Loucy (cell line): ENCODE measurements around the gene TRUB2.

ENCODE experiments used
- H2AFZ ChIP-seq: fragments of 200-600 bp; sonication (generic); 2 replicates; pipeline ENCODE4 v1.6.0; 2016; ENCODE audit warnings: antibody characterized with exemption, mild to moderate bottlenecking, low read length, moderate library complexity
- H3F3A ChIP-seq: fragments of 200-600 bp; 2 replicates; pipeline ENCODE4 v1.6.0; 2016; ENCODE audit warnings: antibody characterized with exemption, low read depth, mild to moderate bottlenecking
- H3K27me3 ChIP-seq: fragments of 200-600 bp; sonication (generic); 2 replicates; pipeline ENCODE4 v1.6.1; 2014; ENCODE audit warnings: low read length, mild to moderate bottlenecking; ENCODE audit not compliant: insufficient read depth, poor library complexity, severe bottlenecking
- H3K36me3 ChIP-seq: fragments of 200-600 bp; sonication (generic); 2 replicates; pipeline ENCODE4 v1.6.1; 2016; ENCODE audit warnings: low read length; ENCODE audit not compliant: insufficient read depth
- H3K4me1 ChIP-seq: fragments of 200-600 bp; sonication (generic); 2 replicates; pipeline ENCODE4 v1.5.1; 2014; ENCODE audit warnings: low read length, mild to moderate bottlenecking; ENCODE audit not compliant: insufficient read depth, poor library complexity, severe bottlenecking
- H3K4me2 ChIP-seq: fragments of 200-600 bp; sonication (generic); 2 replicates; pipeline ENCODE4 v1.6.0; 2014; ENCODE audit warnings: antibody characterized with exemption, low read length, low read depth, mild to moderate bottlenecking; ENCODE audit not compliant: poor library complexity, severe bottlenecking
- H3K4me3 ChIP-seq: fragments of 200-600 bp; sonication (generic); 2 replicates; pipeline ENCODE4 v1.5.1; 2014; ENCODE audit warnings: low read length, mild to moderate bottlenecking, mixed read lengths; ENCODE audit not compliant: poor library complexity, severe bottlenecking
- H3K79me2 ChIP-seq: fragments of 200-600 bp; sonication (generic); 2 replicates; pipeline ENCODE4 v1.6.1; 2014; ENCODE audit warnings: low read length; ENCODE audit not compliant: insufficient read depth
- H3K9ac ChIP-seq: fragments of 200-600 bp; sonication (generic); 2 replicates; pipeline ENCODE4 v1.6.0; 2014; ENCODE audit warnings: mild to moderate bottlenecking, low read depth, low read length, moderate library complexity; ENCODE audit not compliant: poor library complexity, severe bottlenecking
- H3K9me2 ChIP-seq: fragments of 200-600 bp; sonication (generic); replicated peaks from 2 replicates; pipeline ENCODE4 v1.6.1; 2016; ENCODE audit warnings: low read depth, low read length, mixed read lengths
- H3K9me3 ChIP-seq: fragments of 200-600 bp; sonication (generic); 2 replicates; pipeline ENCODE4 v1.6.1; 2014; ENCODE audit warnings: mild to moderate bottlenecking, antibody characterized with exemption, low read length, low read depth; ENCODE audit not compliant: insufficient read depth
- H4K20me1 ChIP-seq: fragments of 200-600 bp; sonication (generic); 2 replicates; pipeline ENCODE4 v1.6.0; 2014; ENCODE audit warnings: antibody characterized with exemption, low read length, mild to moderate bottlenecking; ENCODE audit not compliant: insufficient read depth, poor library complexity, severe bottlenecking
- CTCF ChIP-seq: fragments of 200-600 bp; sonication (generic); conservative IDR thresholded peaks from 2 replicates; pipeline ENCODE4 v1.5.1; 2014; ENCODE audit warnings: mild to moderate bottlenecking, antibody characterized with exemption, low read length
- EZH2phosphoT487 ChIP-seq: fragments of 200-600 bp; IDR thresholded peaks from 2 replicates; pipeline ENCODE4 v1.6.1; 2018; ENCODE audit warnings: antibody characterized with exemption, mild to moderate bottlenecking, moderate library complexity, borderline replicate concordance

Gene TRUB2

GRCh38 chr9:128276008-128276573, 46.2 kb downstream of the TRUB2 start, which contains the start of gene SWI5:
Gene SWI5, plus strand, starts transcription at chr9:128276276.
- H3K4me2 ChIP-seq, result peak within 1 kb of the TSS; percentile 100
- H3K79me2 ChIP-seq, result peaks cover 26% of the 10 kb centered on the region
- H4K20me1 ChIP-seq, result peaks cover 14% of the 10 kb centered on the region
- H3F3A ChIP-seq, result no peaks in the 10 kb centered on the region
- TF ChIP-seq CTCF (no peak), EZH2phosphoT487 (no peak)
- no peaks in the 10 kb centered on the region for H3K9me2 ChIP-seq
- no peaks in the 10 kb centered on the region for H3K27me3 ChIP-seq
- peak within 1 kb of the TSS; percentile 92 for H3K9ac ChIP-seq
- H3K4me1 ChIP-seq, result peaks cover 33% of the 10 kb centered on the region
- no peaks in the 10 kb centered on the region for H3K9me3 ChIP-seq
- no peaks in the 10 kb centered on the region for H3K36me3 ChIP-seq
- peak within 1 kb of the TSS; percentile 84 for H3K4me3 ChIP-seq
- peak within 1 kb of the TSS; percentile 78 for H2AFZ ChIP-seq

- Histone ChIP-seq H3K79me2 (peaks cover 26% of the 10 kb centered on the region), H3F3A (no peaks in the 10 kb centered on the region), H3K36me3 (no peaks in the 10 kb centered on the region), H4K20me1 (peaks cover 14% of the 10 kb centered on the region), H3K9ac (peak within 1 kb of the TSS; percentile 92), H3K9me2 (no peaks in the 10 kb centered on the region), H3K9me3 (no peaks in the 10 kb centered on the region), H3K27me3 (no peaks in the 10 kb centered on the region), H3K4me1 (peaks cover 33% of the 10 kb centered on the region), H3K4me3 (peak within 1 kb of the TSS; percentile 84), H2AFZ (peak within 1 kb of the TSS; percentile 78), H3K4me2 (peak within 1 kb of the TSS; percentile 100)
- no peak for TF ChIP-seq CTCF
- no peak for TF ChIP-seq EZH2phosphoT487
Observed at GRCh38 chr9:128275198-128276007, 46.8 kb downstream of the TRUB2 start, which contains the start of gene GOLGA2. Gene GOLGA2, minus strand, starts transcription at chr9:128276007. Its CDS starts 31 bp downstream, at chr9:128275976.

- H3K9ac ChIP-seq, result peak overlapping the region; percentile 92
- peaks cover 26% of the 10 kb centered on the region for H3K79me2 ChIP-seq
- TF ChIP-seq EZH2phosphoT487 (no peak), CTCF (no peak)
- peaks cover 33% of the 10 kb centered on the region for H3K4me1 ChIP-seq
- H2AFZ ChIP-seq, result no peak overlapping the region
- peak overlapping the region; percentile 84 for H3K4me3 ChIP-seq
- H3F3A ChIP-seq, result no peaks in the 10 kb centered on the region
- H3K4me2 ChIP-seq, result peak overlapping the region; percentile 100
- no peaks in the 10 kb centered on the region for H3K36me3 ChIP-seq
- H3K27me3 ChIP-seq, result no peaks in the 10 kb centered on the region
- no peaks in the 10 kb centered on the region for H3K9me2 ChIP-seq
- H3K9me3 ChIP-seq, result no peaks in the 10 kb centered on the region
- peaks cover 14% of the 10 kb centered on the region for H4K20me1 ChIP-seq
Observed at GRCh38 chr9:128274245-128274644, 48.0 kb downstream of the TRUB2 start.
